Measurements from ENCODE around the gene TCF3. TPM values are rescaled to one million over a fixed set of nuclear protein-coding genes. Genes with fewer than 3 reads are reported as not detected.

Gene TCF3
- total RNA-seq, 6 donors from 2014 or later = 32.9 to 88.2 (median 53.3) TPM

DNA sequence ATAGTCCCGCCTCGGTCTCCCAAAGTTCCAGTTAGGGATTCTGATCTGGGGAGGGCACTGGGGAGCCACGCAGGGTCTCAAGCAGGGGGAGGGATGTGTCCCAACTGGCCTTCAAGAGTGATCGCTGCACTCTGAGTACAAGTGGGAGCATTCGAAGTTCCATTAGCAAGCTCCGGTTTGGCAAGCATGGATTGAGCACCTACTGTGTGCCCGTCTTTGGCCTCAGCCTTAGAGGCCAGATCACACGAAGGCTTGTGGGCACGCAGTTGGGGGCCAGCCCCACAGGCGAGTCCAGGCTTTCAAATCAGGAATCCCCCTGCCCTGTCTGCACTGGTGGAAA, 32.1 kb upstream of the TCF3 start:
- TF ChIP-seq POLR2AphosphoS5 (IDR thresholded peaks at IDR 0.05) (no peak), POLR2A (IDR thresholded peaks at IDR 0.05) (no peak), CTCF (IDR thresholded peaks at IDR 0.05) (no peak), EP300 (IDR thresholded peaks at IDR 0.05) (no peak)

GRCh38 chr19:1683869-1684572, 31.6 kb upstream of the TCF3 start:
- Histone ChIP-seq H3K36me3 (no peaks in the 10 kb centered on the region), H3K9me3 (no peaks in the 10 kb centered on the region), H3K4me1 (no peaks in the 10 kb centered on the region), H3K4me3 (no peak overlapping the region), H3K27me3 (peaks cover 0 to 6% (median 3%) of the 10 kb centered on the region in 4 donors), H3K27ac (no peak overlapping the region)
- TF ChIP-seq EP300 (IDR thresholded peaks at IDR 0.05) (no peak), CTCF (IDR thresholded peaks at IDR 0.05) (no peak), POLR2AphosphoS5 (IDR thresholded peaks at IDR 0.05) (no peak), POLR2A (IDR thresholded peaks at IDR 0.05) (no peak)
- DNase-seq (no peak), ATAC-seq (ENCODE audit: low FRiP score in 2 of 2) (no peak)
- 72 to 78% methylated on average over 16 to 17 of the region's 19 CpGs for WGBS, 2 donors

More for the DNA sequence above, 32.1 kb upstream of the TCF3 start:
- Histone ChIP-seq H3K4me3 (no peak overlapping the region), H3K9me3 (no peaks in the 10 kb centered on the region), H3K4me1 (no peaks in the 10 kb centered on the region), H3K27me3 (peaks cover 0 to 6% (median 3%) of the 10 kb centered on the region in 4 donors), H3K36me3 (no peaks in the 10 kb centered on the region), H3K27ac (no peak overlapping the region)
- ATAC-seq (ENCODE audit: low FRiP score in 2 of 2) (no peak), DNase-seq (no peak)
- WGBS, 2 donors = 70 to 79% methylated on average over 4 to 7 of the region's 10 CpGs

DNA sequence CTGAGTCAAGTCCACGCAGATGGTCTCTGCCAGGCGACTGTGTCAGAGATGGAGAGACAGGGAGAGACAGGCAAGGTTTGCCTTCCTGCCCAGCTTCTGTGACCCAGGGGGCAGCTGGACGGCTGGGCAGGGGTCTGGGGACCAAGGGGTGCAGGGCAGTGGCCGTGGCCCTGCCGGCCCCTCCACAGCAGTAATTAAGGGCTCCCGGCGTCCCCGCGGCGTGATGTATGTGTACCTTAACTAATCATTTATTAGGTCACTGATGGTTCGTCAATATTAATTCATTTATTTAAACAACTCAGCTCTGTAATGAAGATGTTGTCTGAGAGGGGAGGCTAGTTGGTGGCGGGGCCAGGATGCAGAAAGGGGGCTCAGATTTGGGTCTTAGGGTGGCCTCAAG, 28.6 kb upstream of the TCF3 start:
- H3K27me3 ChIP-seq = peaks cover 0 to 15% (median 3%) of the 10 kb centered on the region in 4 donors
- no peak for ATAC-seq (ENCODE audit: low FRiP score in 2 of 2)
- no peaks in the 10 kb centered on the region for H3K36me3 ChIP-seq
- TF ChIP-seq EP300 (IDR thresholded peaks at IDR 0.05) (no peak), CTCF (IDR thresholded peaks at IDR 0.05) (no peak), POLR2AphosphoS5 (IDR thresholded peaks at IDR 0.05) (no peak), POLR2A (IDR thresholded peaks at IDR 0.05) (no peak)
- no peak overlapping the region for H3K27ac ChIP-seq
- peaks cover 0 to 3% (median under 1%) of the 10 kb centered on the region in 4 donors for H3K4me1 ChIP-seq
- 64 to 72% methylated on average over 12 of the region's 12 CpGs for WGBS, 2 donors
- no peak for DNase-seq
- H3K4me3 ChIP-seq = no peak overlapping the region
- H3K9me3 ChIP-seq = no peaks in the 10 kb centered on the region

DNA sequence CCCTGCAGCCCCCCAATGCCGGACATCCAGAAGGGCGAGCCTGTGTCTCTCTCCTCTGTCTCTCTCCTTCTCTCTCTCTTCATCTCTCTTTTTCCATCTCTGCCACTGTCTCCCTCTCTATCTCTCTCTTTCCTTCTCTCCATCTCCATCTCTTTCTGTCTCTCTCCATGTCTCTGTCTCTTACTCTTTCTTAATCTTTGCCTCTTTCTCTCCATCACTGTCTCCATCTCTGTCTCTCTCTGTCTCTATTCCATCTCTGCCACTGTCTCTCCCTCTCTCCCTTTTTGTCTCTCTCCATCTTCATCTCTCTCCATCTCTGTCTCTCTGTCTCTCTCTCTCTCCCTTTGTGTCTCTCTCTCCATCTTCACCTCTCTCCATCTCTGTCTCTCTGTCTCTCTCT, 25.7 kb upstream of the TCF3 start:
- TF ChIP-seq EP300 (IDR thresholded peaks at IDR 0.05) (no peak), CTCF (IDR thresholded peaks at IDR 0.05) (no peak)
- H3K27ac ChIP-seq = no peak overlapping the region
- H3K4me3 ChIP-seq = no peak overlapping the region
- H3K36me3 ChIP-seq = no peaks in the 10 kb centered on the region
- H3K27me3 ChIP-seq = peaks cover 0 to 30% (median 13%) of the 10 kb centered on the region in 4 donors
- H3K9me3 ChIP-seq = no peaks in the 10 kb centered on the region
- WGBS, 2 donors = 57 to 84% methylated on average over 2 of the region's 2 CpGs
- DNase-seq (no peak), ATAC-seq (ENCODE audit: low FRiP score in 2 of 2) (no peak)
- H3K4me1 ChIP-seq = peaks cover 0 to 6% (median 2%) of the 10 kb centered on the region in 4 donors
